HepG2 (cell line): ENCODE results near the gene DNAAF8. TPM values are rescaled to one million over a fixed set of nuclear protein-coding genes. Genes with fewer than 3 reads are reported as not detected.

ENCODE experiments used
- CCDC6 ChIP-seq: sonication (generic); formaldehyde crosslinking; IDR thresholded peaks from 2 replicates; pipeline ENCODE4 v1.8.1; 2022; ENCODE audit warnings: mild to moderate bottlenecking, missing genetic modification reagents, moderate library complexity
- ETV6 ChIP-seq: sonication (generic); formaldehyde crosslinking; conservative IDR thresholded peaks from 2 replicates; pipeline ENCODE4 v1.4.0; 2020; ENCODE audit warnings: missing genetic modification reagents
- HIVEP1 ChIP-seq: sonication (generic); formaldehyde crosslinking; IDR thresholded peaks from 2 replicates; pipeline ENCODE4 v1.4.0; 2020; ENCODE audit warnings: mild to moderate bottlenecking, missing genetic modification reagents
- NFKB2 ChIP-seq: sonication (generic); formaldehyde crosslinking; IDR thresholded peaks from 2 replicates; pipeline ENCODE4 v1.4.0; 2020; ENCODE audit warnings: missing genetic modification reagents, borderline replicate concordance
- SMAD1 ChIP-seq: sonication (generic); formaldehyde crosslinking; IDR thresholded peaks from 2 replicates; pipeline ENCODE4 v1.4.0; 2020; ENCODE audit warnings: missing genetic modification reagents, low read depth, mild to moderate bottlenecking, borderline replicate concordance
- U2AF2 ChIP-seq: fragments of 200-400 bp; formaldehyde crosslinking; IDR thresholded peaks from 2 replicates; pipeline ENCODE4 v1.6.1; 2017; ENCODE audit warnings: low read depth, mild to moderate bottlenecking, low read length
- ZNF563 ChIP-seq: sonication (generic); formaldehyde crosslinking; IDR thresholded peaks from 2 replicates; pipeline ENCODE4 v1.8.0; 2022; ENCODE audit warnings: mild to moderate bottlenecking, moderate library complexity, missing genetic modification reagents
- ZNF713 ChIP-seq: sonication (generic); formaldehyde crosslinking; IDR thresholded peaks from 2 replicates; pipeline ENCODE4 v1.4.0; 2020; ENCODE audit warnings: mild to moderate bottlenecking, missing genetic modification reagents
- polyA plus RNA-seq, 8 experiments: library from polyadenylated mRNA; depleted of rRNA in 3 of 8; stranded (reverse) in 7 of 8; unstranded in 1 of 8; fragments of >200 nt; fragmentation: Illumina TruSeq in 4 of 8; extraction: Trizol in 4 of 8; gene quantifications; 2 replicates each; pipeline versions ENCODE4 v1.2.1 to v1.2.3, GENCODE V29; 2011 to 2016; ENCODE audit warnings: low read depth in 4 of 8, missing spikeins in 1 of 8, mixed read lengths in 1 of 8; ENCODE audit not compliant: insufficient read depth in 1 of 8
- total RNA-seq, 5 experiments: library from RNA; depleted of rRNA; stranded (reverse); fragments of >200 nt; fragmentation: Illumina TruSeq; extraction: Trizol; gene quantifications; 2 replicates each; pipeline ENCODE4 v1.2.3, GENCODE V29; 2016; ENCODE audit warnings: low read depth in 1 of 5
- TF ChIP-seq, protein P1 (sequence below): sonication (generic); formaldehyde crosslinking; IDR thresholded peaks from 2 replicates; pipeline ENCODE4 v1.5.1; 2020; ENCODE audit warnings: missing genetic modification reagents, mild to moderate bottlenecking, borderline replicate concordance
- TF ChIP-seq, protein P2 (sequence below): sonication (generic); formaldehyde crosslinking; IDR thresholded peaks from 2 replicates; pipeline ENCODE4 v1.4.0; 2020; ENCODE audit warnings: mild to moderate bottlenecking, missing genetic modification reagents, borderline replicate concordance
- TF ChIP-seq, protein P3 (sequence below): sonication (generic); formaldehyde crosslinking; IDR thresholded peaks from 2 replicates; pipeline ENCODE4 v1.4.0; 2020; ENCODE audit warnings: missing genetic modification reagents
- TF ChIP-seq, protein P4 (sequence below): sonication (generic); formaldehyde crosslinking; IDR thresholded peaks from 2 replicates; pipeline ENCODE4; 2020; ENCODE audit warnings: missing genetic modification reagents, mild to moderate bottlenecking, borderline replicate concordance

DNAAF8 gene
- total and polyA plus RNA-seq, 2 of the 13 experiments (the other 11 are each of a cell fraction or from before 2014, with no cell fraction given) = 0.44 TPM; not detected in 1

DNA sequence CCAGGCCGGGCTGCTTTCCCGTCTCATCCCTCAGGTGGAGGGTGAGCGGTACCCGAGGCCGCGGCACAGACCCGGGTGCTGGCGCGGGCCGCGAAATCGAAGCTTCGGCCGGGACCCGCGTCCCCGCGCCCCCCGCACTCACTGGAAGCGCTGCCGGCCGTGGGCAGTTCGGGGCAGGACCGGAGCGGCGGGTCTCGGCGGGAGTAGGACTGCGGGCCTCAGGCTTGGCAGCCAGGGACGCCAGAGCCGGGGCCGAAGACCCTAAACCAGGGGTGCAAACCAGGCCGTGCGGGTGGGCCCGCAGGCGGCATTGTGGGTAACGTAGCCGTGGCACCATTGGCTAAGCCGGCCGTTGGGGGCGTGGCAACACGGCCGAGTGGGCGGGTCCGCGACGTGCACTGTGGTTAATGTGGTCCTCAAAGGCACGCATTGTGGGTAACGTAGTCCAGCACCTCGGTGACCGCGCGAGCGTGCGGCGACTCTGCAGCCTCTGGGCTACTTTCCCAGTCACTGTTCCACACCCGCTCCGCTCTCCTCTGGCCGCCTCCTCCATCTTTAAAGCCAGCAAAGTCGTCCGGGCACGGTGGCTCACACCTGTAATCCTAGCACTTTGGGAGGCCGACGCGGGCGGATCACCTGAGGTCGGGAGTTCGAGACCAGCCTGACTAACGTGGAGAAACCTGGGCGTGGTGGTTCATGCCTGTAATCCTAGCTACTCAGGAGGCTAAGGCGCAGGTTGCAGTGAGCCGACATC is 32.7 kb downstream of the DNAAF8 start, which contains the start of gene ZNF500 (continued):
- TF ChIP-seq NFKB2 (CRISPR knock-in tag) (no peak), U2AF2 (no peak), SMAD1 (no peak), ETV6 (peak; percentile 48; the same call in 1 of the 2 replicates), HIVEP1 (CRISPR knock-in tag) (0 out of 2 replicates have a peak, but pooled peaks have one; percentile 36), CCDC6 (CRISPR knock-in tag) (no peak; the same call in 1 of the 2 replicates), ZNF563 (peak; percentile 84), ZNF713 (CRISPR knock-in tag) (no peak)
- TF ChIP-seq, protein P1, sequence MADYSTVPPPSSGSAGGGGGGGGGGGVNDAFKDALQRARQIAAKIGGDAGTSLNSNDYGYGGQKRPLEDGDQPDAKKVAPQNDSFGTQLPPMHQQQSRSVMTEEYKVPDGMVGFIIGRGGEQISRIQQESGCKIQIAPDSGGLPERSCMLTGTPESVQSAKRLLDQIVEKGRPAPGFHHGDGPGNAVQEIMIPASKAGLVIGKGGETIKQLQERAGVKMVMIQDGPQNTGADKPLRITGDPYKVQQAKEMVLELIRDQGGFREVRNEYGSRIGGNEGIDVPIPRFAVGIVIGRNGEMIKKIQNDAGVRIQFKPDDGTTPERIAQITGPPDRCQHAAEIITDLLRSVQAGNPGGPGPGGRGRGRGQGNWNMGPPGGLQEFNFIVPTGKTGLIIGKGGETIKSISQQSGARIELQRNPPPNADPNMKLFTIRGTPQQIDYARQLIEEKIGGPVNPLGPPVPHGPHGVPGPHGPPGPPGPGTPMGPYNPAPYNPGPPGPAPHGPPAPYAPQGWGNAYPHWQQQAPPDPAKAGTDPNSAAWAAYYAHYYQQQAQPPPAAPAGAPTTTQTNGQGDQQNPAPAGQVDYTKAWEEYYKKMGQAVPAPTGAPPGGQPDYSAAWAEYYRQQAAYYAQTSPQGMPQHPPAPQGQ (CRISPR knock-in tag) = no peak
- TF ChIP-seq, protein P2, sequence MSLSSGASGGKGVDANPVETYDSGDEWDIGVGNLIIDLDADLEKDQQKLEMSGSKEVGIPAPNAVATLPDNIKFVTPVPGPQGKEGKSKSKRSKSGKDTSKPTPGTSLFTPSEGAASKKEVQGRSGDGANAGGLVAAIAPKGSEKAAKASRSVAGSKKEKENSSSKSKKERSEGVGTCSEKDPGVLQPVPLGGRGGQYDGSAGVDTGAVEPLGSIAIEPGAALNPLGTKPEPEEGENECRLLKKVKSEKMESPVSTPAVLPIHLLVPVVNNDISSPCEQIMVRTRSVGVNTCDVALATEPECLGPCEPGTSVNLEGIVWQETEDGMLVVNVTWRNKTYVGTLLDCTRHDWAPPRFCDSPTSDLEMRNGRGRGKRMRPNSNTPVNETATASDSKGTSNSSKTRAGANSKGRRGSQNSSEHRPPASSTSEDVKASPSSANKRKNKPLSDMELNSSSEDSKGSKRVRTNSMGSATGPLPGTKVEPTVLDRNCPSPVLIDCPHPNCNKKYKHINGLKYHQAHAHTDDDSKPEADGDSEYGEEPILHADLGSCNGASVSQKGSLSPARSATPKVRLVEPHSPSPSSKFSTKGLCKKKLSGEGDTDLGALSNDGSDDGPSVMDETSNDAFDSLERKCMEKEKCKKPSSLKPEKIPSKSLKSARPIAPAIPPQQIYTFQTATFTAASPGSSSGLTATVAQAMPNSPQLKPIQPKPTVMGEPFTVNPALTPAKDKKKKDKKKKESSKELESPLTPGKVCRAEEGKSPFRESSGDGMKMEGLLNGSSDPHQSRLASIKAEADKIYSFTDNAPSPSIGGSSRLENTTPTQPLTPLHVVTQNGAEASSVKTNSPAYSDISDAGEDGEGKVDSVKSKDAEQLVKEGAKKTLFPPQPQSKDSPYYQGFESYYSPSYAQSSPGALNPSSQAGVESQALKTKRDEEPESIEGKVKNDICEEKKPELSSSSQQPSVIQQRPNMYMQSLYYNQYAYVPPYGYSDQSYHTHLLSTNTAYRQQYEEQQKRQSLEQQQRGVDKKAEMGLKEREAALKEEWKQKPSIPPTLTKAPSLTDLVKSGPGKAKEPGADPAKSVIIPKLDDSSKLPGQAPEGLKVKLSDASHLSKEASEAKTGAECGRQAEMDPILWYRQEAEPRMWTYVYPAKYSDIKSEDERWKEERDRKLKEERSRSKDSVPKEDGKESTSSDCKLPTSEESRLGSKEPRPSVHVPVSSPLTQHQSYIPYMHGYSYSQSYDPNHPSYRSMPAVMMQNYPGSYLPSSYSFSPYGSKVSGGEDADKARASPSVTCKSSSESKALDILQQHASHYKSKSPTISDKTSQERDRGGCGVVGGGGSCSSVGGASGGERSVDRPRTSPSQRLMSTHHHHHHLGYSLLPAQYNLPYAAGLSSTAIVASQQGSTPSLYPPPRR (CRISPR knock-in tag) = no peak
- TF ChIP-seq, protein P3, sequence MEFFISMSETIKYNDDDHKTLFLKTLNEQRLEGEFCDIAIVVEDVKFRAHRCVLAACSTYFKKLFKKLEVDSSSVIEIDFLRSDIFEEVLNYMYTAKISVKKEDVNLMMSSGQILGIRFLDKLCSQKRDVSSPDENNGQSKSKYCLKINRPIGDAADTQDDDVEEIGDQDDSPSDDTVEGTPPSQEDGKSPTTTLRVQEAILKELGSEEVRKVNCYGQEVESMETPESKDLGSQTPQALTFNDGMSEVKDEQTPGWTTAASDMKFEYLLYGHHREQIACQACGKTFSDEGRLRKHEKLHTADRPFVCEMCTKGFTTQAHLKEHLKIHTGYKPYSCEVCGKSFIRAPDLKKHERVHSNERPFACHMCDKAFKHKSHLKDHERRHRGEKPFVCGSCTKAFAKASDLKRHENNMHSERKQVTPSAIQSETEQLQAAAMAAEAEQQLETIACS (CRISPR knock-in tag) = peak; percentile 28; the same call in 1 of the 2 replicates
- TF ChIP-seq, protein P4, sequence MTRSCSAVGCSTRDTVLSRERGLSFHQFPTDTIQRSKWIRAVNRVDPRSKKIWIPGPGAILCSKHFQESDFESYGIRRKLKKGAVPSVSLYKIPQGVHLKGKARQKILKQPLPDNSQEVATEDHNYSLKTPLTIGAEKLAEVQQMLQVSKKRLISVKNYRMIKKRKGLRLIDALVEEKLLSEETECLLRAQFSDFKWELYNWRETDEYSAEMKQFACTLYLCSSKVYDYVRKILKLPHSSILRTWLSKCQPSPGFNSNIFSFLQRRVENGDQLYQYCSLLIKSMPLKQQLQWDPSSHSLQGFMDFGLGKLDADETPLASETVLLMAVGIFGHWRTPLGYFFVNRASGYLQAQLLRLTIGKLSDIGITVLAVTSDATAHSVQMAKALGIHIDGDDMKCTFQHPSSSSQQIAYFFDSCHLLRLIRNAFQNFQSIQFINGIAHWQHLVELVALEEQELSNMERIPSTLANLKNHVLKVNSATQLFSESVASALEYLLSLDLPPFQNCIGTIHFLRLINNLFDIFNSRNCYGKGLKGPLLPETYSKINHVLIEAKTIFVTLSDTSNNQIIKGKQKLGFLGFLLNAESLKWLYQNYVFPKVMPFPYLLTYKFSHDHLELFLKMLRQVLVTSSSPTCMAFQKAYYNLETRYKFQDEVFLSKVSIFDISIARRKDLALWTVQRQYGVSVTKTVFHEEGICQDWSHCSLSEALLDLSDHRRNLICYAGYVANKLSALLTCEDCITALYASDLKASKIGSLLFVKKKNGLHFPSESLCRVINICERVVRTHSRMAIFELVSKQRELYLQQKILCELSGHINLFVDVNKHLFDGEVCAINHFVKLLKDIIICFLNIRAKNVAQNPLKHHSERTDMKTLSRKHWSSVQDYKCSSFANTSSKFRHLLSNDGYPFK (CRISPR knock-in tag) = peak; percentile 63
